ENCODE measurements around the gene TSPAN13.
"Not testable (repeated sequence)": the region's sequence is repeated elsewhere in the genome, so short reads cannot be mapped to it uniquely, and the experiment has no call there.

Gene TSPAN13

DNA sequence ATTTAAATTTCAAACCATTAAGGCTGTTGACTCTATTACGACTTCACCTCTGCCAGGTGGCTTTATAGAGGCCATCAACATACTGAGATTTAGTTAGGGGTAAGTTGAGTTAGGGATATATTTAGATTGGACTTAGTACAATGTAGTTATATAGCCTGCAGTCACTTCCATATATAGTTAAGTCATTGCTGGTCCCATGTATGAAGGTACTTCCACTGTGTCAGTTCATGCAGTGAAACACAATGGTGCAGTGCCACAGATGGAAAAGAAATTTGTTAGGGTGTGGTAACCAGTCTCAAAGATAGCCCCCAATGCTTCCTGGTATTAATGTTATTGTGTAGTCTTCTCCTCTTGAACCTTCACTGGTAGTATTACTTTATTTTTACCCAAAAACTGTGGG lies 12.6 kb upstream of the TSPAN13 start:
- DNase-seq (ENCODE audit: low read depth in 2 of 2), result no peak

DNA sequence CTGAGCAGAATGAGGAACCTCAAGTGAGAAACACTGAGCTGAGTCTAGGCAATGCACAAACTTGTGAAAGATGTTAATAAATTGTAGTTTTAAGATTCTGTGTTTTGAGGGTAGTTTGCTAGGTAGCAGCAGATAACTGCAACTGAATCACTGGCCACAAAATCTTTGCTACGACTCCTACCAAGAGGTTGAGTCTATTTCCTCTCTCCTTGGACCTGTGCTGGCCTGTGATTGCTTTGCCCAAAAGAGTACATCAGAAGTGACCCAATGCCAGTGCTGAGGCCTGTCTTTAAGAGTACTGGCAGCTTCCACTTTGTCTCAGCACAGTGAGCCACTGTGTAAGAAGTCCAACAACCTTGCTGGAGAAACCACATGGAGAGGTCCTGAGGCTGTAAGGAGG lies 11.9 kb upstream of the TSPAN13 start:
- DNase-seq (ENCODE audit: low read depth in 2 of 2), result no peak

DNA sequence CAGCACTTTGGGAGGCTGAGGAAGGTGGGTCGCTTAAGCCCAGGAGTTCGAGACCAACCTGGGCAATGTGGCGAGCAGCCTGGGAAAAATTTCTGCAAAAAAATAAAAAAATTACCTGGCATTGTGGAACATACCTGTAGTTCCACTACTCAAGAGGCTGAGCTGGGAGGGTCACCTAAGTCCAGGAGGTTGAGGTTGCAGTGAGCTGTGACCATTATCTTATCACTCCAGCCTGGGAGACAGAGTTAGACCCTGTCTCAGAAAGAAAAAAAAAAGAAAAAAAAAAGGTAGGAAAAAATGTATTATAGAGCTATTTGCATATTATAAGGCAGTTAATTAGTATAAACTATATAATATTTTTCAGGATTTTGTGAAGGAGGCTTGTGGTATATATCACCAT lies 11.0 kb upstream of the TSPAN13 start:
- no peak for DNase-seq (ENCODE audit: low read depth in 2 of 2)

DNA sequence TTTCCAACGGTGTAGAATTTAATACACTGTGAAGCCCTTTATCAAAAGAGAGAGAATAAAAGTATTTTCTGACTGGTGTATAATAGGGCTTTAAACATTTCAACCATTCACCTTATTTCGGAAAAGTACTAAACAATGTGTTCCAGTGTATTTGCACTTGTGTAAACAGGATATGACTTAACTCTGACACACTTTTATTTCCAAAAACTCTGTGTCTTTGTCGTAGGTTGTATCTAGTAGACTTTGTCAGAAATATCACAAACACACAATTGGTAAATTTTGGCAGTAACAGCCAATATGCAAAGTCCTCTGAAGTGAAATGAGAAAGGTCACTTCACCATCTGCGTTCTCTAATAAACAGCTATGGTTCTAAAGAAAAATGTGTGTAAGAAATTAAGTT lies 10.3 kb upstream of the TSPAN13 start:
- no peak for DNase-seq (ENCODE audit: low read depth in 2 of 2)

DNA sequence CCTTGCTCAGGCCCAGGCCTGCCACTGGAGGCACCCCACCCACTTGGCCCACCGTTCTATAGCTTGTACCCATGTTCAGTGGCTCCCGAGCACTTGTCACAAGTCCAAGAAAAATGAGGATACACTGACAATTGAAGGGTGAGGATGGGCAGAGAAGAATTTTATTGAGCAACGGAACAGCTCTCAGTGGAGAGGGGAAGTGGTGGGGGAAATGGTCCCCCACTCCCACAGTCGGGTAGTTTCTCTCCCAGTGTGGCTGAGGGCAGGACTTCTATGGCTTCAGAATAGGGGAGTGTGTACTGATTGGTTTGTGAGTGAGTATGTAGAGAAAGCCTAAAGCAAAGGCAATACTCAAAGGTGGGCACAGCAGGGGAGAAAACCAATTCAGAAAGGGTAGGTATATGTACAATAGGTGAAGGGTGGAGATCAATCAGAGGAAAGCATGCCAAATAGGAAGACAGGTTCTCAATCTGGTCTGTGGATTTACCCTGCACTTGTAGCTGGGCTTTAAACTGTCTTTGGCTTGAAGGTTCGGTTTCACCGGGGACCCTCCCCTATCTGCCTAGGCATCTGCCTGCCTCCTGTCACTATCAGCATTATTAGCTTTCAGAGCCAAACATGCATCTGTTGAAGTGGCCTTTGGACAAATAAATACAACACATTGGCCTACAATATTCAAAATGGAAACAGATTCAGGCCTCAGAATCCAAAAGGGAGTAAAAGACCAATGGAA lies 8.9 kb upstream of the TSPAN13 start:
- no peak for DNase-seq (ENCODE audit: low read depth in 2 of 2)

DNA sequence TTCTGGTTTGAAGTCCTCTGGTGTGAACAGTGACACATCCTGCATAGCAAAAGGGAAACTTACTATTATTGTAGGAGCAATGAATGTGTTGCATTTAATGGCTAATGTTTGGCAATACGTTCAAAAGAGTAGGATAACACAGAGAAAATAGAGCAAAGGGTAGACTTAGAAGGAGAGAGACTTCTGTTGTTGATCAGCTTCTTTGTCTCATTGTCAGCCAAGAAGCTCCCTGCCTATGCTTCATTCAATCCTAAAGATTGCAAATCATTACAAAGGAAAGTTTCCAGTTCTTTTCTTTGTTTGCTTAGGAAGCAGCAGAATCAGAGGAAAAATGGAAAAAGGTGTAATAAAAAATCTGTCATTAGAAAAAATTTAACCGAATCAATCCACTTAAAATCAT lies 7.9 kb upstream of the TSPAN13 start:
- DNase-seq (ENCODE audit: low read depth in 2 of 2), result no peak

DNA sequence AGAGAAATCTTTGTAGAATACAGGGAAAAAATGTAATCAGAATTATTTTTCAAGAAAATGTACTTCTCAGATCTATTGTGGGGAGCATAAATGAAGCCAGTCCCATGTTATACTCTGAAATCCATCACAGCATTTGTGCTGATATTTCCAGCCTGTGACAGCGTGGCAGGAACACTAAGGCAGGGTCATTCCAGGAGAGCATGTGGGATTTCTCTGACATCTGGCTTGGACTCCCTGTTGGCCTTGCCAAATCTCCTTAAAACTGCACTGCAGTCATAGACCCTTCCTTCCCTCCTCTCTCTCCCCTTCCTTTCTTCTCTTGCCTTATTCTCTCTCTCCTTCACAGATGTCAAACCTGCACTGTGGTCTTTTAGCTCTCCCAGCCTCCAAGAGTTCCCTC lies 6.5 kb upstream of the TSPAN13 start:
- DNase-seq (ENCODE audit: low read depth in 2 of 2), result no peak

DNA sequence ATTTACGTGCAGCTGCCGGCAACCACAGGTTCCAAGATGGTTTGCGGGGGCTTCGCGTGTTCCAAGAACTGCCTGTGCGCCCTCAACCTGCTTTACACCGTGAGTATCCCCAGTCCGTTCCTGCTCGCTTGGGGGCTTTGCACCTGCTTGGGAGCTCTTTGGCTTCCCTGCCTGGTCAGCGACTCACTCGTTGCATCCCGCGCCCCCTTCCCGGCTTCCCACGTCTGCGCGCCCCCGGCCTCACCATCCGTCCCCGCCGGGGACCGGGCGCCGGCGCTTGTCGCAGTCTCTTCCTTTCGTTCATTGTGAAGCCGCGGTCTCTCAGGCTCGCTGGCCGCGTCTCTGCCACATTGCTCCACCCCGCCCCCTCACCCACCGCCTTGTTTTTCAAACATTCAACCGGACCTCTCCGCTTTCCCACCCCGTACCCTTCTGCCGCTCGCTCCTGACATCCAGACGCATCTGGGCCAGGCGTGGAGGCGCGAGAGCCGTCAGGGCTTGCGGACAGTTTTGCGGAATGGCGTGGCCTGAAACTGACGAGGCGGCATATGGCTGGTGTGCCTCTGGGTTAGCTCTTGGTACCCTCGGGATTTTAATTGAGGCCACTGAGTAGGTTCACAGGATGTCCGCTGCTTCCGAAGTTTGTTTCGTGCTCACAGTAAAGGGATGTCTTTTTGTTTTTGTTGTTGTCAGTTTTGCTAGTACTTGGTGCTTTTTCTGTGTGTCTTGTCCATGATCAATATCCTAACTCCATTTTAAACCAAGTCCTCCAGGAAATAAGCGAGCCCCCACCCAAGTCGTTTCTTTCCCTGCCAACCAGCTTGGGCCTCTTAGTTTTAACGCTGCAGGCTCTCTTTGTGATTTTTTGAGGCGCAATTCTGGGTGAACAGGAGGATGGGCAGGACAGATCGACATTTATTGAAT lies 639 bp downstream of the TSPAN13 start:
- no peak for DNase-seq (ENCODE audit: low read depth in 2 of 2)

DNA sequence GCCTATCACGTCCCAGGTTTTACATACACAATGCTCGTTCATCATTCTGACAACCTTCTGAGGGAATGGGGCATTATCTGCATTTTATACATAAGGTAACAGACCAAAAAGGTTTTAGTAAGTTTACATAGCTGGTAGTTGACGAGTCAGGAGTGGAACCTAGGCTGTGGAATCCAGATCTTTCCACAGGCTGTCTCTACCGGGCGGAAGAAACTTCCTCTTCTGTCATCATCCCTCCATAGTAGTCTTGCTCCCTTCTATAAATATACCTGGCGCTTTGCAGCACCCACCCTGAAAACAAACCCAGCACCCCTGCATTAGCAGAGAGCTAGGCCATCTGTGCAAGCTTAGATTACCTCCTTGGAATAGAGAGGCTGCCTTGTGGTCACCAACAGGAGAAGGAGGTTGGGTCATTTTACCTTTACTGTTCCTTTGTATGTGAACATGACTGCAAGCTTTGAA lies 1.3 kb downstream of the TSPAN13 start:
- no peak for DNase-seq (ENCODE audit: low read depth in 2 of 2)

DNA sequence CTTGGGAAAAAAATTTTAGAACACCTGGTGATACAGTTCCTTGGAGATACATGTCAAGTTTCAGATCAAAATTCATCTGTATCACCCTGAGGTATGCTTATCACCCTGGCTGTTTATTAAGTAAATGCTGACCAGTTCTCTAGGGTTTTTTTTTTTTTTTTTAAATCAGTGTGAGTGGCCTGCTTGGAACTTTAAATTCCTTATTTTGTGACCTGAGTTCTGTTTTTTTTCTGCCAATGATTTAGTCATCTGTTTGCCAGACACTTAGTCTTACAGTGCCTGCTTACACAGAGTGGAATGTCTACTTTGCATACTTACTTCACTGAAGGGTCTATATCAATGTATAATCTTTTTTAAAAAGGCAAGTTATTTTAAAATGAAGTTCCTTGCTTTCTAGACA lies 1.8 kb downstream of the TSPAN13 start:
- no peak for DNase-seq (ENCODE audit: low read depth in 2 of 2)

DNA sequence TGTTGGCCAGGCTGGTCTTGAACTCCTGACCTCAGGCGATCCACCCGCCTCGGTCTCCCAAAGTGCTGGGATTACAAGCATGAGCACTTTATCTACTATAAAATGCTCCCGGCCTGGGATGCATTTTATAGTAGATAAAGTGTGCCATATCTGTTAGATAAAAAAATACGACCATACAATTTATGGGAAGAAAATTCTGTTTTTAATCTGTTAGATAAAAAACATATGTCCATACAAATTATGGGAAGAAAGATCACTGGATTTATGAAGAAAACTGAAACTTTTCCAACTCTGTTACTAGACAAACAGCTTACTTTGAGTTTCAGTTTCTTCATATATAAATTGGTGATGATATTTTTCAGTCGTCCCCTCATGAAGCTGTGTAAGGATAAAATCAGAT lies 4.5 kb downstream of the TSPAN13 start:
- DNase-seq (ENCODE audit: low read depth in 2 of 2), result no peak

DNA sequence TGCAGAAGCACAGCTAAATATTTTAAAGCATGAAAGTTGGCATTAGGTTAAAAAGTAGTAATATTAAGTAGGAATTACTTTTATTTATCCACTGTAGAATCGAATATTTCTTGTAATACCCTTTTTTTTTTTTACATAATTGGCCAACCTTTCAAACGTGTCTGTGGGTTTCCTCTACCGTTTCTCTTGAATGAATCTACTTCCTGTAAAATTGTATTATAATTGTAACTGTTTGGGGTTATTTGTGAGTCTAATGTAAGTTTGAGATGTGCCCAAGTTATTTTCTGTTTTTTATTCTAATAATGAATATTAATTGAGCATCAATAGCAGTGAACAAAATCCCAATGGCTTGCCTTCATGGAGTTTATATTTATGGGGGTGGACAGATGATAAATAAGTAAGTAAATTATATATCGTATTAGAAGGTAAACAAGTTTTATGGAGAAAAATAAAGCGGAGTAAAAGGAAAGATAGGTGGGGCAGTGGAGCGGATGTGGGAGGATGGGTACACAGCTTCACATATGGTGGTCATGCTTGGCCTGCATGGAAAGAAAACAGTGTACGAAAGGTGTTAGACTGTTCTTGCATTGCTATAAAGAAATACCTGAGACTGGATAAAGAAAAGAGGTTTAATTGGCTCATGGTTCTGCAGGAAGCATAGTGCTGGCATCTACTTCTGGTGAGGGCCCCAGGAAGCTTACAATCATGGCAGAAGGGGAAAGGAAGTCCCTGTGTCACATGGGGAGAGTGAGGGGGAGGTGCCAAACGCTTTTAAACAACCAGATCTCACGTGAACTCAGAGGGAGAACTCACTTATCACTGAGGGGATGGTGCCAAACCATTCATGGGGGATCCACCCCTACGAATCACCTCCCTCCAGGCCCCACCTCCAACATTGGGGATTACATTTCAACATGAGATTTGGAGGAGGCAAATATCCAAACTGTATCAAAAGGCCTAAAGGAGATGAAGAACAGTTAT lies 5.4 kb downstream of the TSPAN13 start:
- DNase-seq (ENCODE audit: low read depth in 2 of 2), result no peak

DNA sequence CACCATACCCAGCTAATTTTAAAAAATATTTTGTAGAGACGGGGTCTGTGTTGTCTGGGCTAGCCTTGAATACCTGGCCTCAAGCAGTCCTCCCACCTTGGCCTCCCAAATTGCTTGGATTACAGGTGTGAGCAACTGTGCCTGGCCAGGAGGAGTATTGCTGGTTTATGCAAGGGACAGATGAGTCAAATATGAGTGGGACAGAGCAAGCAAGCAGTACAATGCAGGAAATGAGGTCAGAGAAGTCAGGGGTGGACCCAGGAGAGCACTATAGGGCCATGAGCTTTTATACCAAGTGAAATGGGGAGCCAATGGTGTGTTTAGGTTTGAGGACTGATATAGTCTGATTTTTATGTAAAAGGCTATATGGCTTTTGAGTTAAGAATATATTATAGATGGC lies 6.3 kb downstream of the TSPAN13 start:
- no peak for DNase-seq (ENCODE audit: low read depth in 2 of 2)

DNA sequence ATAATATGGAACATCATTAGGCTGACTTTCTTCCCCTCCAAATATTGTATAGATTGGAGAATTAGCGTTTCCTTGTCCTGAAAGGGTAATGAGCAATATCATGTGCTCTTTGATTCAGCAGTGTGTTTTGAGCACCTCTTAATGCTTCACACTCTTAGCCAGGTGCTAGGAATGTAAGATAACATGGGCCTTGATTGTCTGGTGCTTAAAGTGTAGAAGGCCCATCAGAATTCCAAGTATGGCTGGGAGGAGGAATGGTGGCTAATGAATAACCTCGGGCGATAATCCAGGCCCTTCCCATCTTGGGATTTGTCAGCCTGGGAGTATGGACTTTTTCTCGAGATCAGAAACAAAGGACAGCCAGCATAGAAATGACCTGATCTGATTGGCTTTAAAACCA lies 8.6 kb downstream of the TSPAN13 start:
- no peak for DNase-seq (ENCODE audit: low read depth in 2 of 2)

DNA sequence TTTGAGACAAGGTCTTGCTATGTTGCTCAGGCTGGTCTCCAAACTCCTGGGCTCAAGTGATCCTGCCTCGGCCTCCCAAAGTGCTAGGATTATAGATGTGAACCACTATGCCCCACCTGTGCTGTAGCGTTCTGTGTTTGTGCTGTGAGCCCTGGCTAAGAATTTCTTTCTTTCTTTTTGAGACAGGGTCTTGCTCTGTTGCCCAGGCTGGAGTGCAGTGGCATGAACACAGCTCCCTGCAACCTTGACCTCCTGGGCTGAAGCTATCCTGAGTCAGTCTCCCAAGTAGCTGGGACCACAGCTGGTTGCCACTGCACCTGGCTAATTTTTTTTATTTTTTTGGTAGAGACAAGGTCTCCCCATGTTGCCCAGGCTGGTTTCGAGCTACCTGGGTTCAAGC lies 11.4 kb downstream of the TSPAN13 start:
- DNase-seq (ENCODE audit: low read depth in 2 of 2), result no peak

DNA sequence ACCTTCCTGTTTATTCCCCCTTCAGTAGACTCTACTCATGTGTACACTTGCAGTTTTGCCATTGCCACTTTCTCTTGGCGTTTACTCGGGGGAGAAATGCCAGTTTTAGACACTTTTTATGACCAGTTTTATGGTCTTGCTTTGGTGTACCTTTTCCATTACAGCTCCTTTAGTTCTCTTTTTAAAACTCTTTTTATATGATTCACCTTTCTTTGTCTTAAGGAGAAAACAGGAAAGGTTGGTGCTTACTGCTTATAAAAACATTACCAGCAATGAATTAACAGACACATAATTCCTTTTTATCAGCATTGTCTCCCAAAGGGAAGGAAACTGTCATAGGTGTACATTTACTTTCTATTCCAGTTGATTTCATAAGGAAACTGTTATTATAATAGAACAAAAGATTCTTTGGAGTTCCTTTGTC lies 11.9 kb downstream of the TSPAN13 start:
- no peak for DNase-seq (ENCODE audit: low read depth in 2 of 2)

DNA sequence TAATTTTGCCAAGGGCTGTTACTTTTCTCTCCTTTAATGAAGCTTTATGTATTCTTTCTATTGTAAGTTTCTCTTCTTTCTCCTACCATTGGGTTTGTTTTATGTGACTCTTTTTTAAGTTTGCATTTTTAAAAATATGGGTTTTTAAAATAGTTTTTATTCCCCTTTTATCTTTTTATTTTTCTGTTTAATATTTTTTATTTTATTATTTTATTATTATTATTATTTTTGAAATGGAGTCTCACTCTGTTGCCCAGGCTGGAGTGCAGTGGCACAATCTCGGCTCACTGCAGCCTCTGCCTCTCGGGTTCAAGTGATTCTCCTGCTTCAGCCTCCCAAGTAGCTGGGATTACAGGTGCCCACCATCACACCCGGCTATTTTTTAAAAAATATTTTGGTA lies 16.4 kb downstream of the TSPAN13 start:
- DNase-seq (ENCODE audit: low read depth in 2 of 2), result not testable (repeated sequence)

DNA sequence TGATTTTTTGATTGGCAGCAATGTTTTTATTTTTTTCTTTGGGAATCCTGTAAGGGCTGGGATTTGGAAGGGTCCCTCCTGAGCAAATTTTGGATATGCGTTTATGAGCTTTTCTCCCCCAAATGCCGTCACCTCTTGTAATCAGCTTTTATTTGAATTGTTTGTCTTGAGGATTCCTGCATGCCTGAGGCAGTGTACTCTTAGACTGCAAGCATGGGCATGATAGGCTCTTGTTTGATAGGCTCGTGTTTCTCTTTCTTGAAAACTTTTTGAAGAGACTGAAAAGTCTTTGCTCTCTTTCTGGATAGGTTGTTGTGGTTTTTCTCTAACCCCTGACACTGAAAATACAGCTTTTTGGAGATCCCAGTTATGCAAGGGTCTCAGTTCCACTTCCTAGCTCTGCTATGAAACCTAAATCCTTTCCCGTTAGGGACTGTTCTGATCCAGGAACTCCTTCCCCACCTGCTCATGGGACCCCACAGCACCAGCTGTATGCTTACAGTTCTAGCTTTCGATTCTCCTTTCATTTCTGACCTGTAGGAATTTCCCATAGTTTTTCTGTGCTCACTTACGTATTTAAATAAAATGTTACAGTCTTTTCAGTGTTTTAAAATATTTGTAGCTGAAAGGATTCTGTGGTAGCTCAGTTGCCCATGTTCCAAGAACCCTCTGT lies 17.2 kb downstream of the TSPAN13 start:
- no peak for DNase-seq (ENCODE audit: low read depth in 2 of 2)

DNA sequence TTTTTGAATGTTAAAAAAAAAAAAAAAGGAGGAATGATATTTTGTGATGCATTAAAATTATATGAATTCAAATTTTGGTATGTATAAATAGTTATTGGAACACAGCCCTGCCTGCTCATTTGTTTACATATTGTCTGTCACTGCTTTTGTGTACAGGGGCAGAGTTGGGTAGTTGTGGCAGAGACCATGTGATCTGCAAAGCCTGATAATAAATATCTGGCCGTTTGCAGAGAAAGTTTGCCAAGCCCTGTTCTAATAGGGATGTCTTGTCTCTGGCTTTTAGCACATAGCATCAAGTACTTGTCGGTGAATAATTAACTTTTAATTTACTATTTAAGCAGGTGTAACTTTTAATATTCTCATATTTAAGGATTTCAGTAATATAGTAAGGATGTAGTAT lies 19.8 kb downstream of the TSPAN13 start:
- DNase-seq (ENCODE audit: low read depth in 2 of 2), result no peak

DNA sequence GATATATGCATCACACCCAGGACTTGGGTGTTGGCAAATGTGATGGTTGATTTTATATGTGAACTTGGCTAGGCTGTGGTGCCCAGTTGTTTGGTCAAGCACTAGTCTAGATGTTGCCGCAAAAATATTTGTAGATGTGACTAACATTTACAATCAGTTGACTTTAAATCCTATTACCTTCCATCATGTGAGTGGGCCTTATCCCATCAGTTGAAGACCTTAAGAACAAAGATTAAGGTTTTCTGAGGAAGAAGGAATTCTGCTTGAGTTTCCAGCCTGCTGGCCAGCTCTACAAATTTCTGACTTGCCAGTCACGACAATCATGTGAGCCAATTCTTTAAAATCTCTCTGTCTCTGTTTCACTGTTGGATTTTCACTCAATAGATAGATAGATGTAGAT lies 20.3 kb downstream of the TSPAN13 start:
- DNase-seq (ENCODE audit: low read depth in 2 of 2), result no peak

DNA sequence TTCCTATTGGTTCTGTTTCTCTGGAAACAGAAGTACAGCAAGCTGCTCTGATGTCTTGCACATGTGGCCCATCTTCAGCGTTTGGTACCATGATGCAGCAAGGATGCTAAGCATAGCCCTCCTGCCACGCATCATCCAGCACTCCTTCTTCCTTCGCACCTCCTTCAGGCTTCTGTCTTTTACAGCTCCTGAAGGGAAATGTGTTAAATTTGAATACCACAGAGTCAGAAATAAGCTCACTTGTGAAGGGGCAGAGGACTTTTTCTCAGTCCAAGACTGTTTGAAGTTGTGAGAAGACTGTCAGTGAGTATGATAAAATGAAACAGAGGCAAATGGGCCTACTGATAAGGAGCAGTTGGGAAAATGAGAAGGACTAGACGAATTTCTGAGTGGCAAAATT lies 20.7 kb downstream of the TSPAN13 start:
- no peak for DNase-seq (ENCODE audit: low read depth in 2 of 2)
